Retinal pigment epithelial cell (primary cell): Measurements from ENCODE around the gene GRM4.

Experiments used
- DNase-seq: peaks from one replicate; pipeline ENCODE4 v3.0.0-alpha.2; 2010; ENCODE audit warnings: low read depth
- H3K4me3 ChIP-seq: 2 replicates; pipeline ENCODE4 v1.5.1; 2011; ENCODE audit warnings: mild to moderate bottlenecking, low read length, control low read depth, moderate library complexity
- CTCF ChIP-seq: conservative IDR thresholded peaks from 2 replicates; pipeline ENCODE4 v1.5.1; 2011; ENCODE audit warnings: low read depth, low read length, control low read depth, inconsistent platforms

Gene GRM4

DNA sequence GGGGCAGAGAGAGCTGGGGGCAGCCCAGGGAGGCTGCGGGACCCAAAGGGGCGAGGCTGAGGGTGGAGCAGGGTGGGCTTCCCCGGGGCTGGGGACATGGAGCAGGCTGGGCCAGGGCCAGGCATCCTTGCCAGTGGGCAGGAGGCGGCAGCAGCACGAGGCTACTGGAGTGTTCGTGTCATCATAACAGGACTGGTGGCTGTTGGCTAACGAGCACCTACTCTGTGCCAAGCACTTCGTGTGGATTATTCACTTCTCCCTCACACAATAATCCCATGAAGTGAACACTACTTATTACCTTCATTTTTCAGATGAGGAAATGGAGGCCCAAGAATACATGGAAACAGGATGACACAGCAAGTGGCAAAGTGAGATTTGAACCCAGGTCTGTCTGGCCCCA, 41.7 kb downstream of the GRM4 start:
- TF ChIP-seq CTCF, result no peak
- no peak for DNase-seq

GRCh38 chr6:34103321-34103720, 42.6 kb downstream of the GRM4 start:
- no peak overlapping the region for H3K4me3 ChIP-seq
- no peak for TF ChIP-seq CTCF
- no peak for DNase-seq

More for the DNA sequence above, 41.7 kb downstream of the GRM4 start:
- H3K4me3 ChIP-seq, result no peak overlapping the region

GRCh38 chr6:34102696-34103095, 43.2 kb downstream of the GRM4 start:
- no peak overlapping the region for H3K4me3 ChIP-seq
- no peak for DNase-seq
- TF ChIP-seq CTCF, result no peak

DNA sequence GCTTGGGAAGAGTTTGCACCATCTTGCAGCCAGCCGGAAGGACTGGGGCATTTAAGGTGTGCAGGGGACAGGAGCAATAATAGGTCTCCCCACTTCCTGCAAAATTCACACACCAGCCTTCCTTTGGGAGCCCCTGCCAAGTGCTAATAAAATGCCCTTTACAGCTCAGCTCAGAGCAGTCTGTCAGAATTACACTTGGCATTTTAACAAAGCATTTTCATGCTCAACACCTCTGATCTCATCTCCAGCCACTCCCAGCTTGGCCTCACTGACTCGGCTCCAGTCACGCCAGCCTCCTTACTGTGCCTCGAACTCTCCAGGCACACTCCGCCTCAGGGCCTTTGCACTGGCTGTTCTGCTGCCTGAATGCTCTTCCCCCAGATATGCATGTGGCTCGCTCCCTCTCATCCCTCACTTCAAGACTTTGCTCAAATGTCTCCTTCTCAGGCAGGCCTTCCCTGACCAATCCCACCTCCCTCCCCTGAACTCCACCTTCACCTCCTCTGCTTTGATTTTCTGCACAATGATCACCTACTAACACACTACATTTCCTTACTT, 43.7 kb downstream of the GRM4 start:
- DNase-seq, result no peak
- no peak for TF ChIP-seq CTCF
- no peak overlapping the region for H3K4me3 ChIP-seq

GRCh38 chr6:34100788-34101187, 45.1 kb downstream of the GRM4 start:
- no peak overlapping the region for H3K4me3 ChIP-seq
- DNase-seq, result no peak
- no peak for TF ChIP-seq CTCF

GRCh38 chr6:34099878-34100277, 46.0 kb downstream of the GRM4 start:
- H3K4me3 ChIP-seq, result no peak overlapping the region
- DNase-seq, result no peak
- TF ChIP-seq CTCF, result no peak

- TF ChIP-seq CTCF, result no peak
- DNase-seq, result no peak
- H3K4me3 ChIP-seq, result no peak overlapping the region
These were observed 47.6 kb downstream of the GRM4 start for GRCh38 chr6:34098045-34098936.
